ENCODE data around the gene SEPSECS.
A peak's percentile ranks its signal among the peaks of the same experiment; 100 is the strongest.

Gene SEPSECS

DNA sequence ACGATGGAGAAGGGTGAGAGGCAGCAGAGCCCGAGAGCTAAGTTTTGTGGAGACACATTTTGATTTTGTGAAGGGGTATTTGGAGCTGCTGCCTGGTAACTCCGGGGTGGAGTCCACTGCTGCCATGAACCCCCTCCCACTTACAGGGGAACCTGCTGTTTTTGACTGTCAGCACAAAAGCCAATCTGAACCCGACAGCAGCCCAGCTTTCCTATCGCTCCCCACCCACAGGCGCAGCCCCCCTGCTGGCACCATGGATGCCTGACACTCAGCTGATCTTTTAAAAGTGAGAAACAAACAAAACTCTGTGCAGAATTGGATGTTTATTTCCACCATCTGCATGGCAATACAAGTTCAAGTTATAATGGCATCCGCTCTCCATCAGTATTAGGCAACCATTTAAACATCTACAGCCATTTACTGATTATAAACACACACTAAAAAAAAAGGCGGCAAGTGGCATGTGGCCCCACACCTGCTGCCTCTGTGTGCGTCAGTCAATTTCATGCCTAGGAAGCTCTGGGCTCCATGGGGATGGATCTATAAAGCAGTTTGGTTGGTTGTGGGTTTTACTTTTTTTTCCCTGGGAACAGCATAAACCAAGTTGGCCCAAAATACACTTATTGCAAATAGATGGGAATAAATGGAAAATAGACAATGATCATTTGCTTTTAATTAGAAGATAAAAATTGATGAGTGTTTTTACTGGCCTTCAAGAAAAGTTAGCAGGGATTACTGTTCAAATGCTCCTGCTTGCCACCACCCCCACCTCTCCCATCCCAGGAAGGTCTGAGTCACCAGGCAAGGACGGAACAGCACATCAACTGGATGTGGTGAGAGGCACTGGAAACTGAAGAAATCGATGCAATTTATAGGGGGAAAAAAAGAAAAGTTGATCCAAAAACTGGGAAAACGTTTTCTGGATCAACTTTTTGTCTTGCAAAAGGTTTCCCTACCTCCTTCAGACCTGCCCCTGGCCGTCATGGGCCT lies 46.0 kb downstream of the SEPSECS start:
- DNase-seq (ENCODE audit: low read depth), result peak; percentile 50

DNA sequence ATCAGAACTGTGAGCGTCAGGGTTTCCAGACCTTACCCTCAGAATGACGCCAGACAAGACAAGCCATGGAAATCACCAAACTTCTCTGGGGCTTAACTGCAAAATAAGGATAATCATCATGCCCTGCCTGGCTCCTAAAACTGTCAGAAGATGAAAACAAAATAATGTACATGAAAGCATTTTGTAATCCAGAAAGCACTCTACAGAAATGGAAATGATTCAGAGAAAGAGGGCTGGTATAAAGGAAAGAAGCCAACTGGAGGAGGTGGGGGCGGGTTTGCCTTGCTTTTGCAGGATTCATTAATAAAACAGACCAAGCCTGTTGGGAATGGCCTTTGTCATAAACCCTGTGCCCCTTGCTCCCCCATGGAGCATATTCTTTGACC lies 47.3 kb downstream of the SEPSECS start:
- no peak for DNase-seq (ENCODE audit: low read depth)

More for the DNA sequence above, 46.0 kb downstream of the SEPSECS start:
- H3K4me3 ChIP-seq (ENCODE audit: low read depth, low read length), result no peak overlapping the region

GRCh38 chr4:25112366-25112994 lies 47.8 kb downstream of the SEPSECS start:
- DNase-seq (ENCODE audit: low read depth), result no peak
- H3K4me3 ChIP-seq (ENCODE audit: low read depth, low read length), result no peak overlapping the region

More for the DNA sequence above, 47.3 kb downstream of the SEPSECS start:
- H3K4me3 ChIP-seq (ENCODE audit: low read depth, low read length), result no peak overlapping the region

- DNase-seq (ENCODE audit: low read depth), result no peak
- H3K4me3 ChIP-seq (ENCODE audit: low read depth, low read length), result no peak overlapping the region
Measured at GRCh38 chr4:25111648-25112196, 48.5 kb downstream of the SEPSECS start.

- no peak overlapping the region for H3K4me3 ChIP-seq (ENCODE audit: low read depth, low read length)
- no peak for DNase-seq (ENCODE audit: low read depth)
Measured at GRCh38 chr4:25110527-25111329, 49.5 kb downstream of the SEPSECS start.

GRCh38 chr4:25109511-25109910 lies 50.7 kb downstream of the SEPSECS start:
- H3K4me3 ChIP-seq (ENCODE audit: low read depth, low read length), result no peak overlapping the region
- no peak for DNase-seq (ENCODE audit: low read depth)

DNA sequence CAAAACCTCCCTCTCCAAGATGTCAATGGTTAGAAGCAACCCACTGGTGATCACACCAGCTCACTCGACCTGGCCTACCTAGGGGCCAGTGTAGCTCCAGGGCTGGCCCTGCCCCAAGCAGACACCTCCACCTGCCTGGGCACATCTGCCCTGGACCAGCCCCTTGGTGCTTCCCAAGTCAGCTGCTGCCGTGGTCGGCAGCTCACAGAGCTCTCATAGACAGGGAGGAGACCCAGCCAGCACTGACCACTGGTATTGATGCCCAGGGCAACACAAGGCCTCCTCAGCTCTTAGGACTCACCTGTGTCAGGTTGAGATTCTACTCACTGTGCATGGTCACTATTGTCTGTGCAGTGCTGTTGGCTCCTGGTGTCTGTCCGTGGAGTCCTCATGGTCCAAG lies 51.7 kb downstream of the SEPSECS start:
- no peak overlapping the region for H3K4me3 ChIP-seq (ENCODE audit: low read depth, low read length)
- no peak for DNase-seq (ENCODE audit: low read depth)

GRCh38 chr4:25107827-25108516 lies 52.3 kb downstream of the SEPSECS start:
- DNase-seq (ENCODE audit: low read depth), result no peak

DNA sequence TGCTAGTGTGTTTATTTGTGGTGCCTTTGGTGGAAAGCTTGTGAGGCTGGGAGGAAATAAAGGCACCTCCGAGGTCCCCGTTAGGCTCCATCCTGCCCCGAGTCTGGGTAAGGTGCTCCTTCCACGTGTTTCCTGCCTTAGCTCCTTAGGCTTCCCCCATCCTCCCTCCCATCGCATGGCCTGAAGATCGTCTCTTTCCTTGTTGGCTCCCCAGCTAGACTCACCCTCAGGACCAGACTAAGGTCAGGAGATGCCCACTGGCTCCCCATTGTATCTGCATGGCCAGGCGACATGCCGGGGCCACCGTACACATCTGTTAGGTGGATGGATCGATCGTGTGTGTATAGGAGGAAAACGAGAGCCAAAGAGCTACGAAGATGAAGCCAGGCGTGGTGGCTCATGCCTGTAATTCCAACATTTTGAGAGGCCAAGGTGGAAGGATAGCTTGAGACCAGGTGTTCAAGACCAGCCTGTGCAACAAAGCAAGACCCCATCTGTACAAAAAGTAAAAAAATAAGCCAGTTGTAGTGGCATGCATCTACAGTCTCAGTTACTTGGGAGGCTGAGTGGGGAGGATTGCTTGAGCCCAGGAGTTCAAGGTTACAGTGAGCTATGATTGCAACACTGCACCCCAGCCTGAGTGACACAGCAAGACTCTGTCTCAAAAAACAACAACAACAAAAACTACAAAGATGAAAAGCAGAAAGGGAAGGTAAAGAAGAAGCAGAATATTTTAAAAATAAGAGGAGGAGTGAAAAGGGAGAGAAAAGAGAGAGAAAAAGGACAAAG lies 53.7 kb downstream of the SEPSECS start:
- no peak overlapping the region for H3K4me3 ChIP-seq (ENCODE audit: low read depth, low read length)
- DNase-seq (ENCODE audit: low read depth), result no peak

More at GRCh38 chr4:25107827-25108516, 52.3 kb downstream of the SEPSECS start:
- H3K4me3 ChIP-seq (ENCODE audit: low read depth, low read length), result no peak overlapping the region

- DNase-seq (ENCODE audit: low read depth), result no peak
- no peak overlapping the region for H3K4me3 ChIP-seq (ENCODE audit: low read depth, low read length)
Measured at GRCh38 chr4:25104591-25104990, 55.7 kb downstream of the SEPSECS start.

DNA sequence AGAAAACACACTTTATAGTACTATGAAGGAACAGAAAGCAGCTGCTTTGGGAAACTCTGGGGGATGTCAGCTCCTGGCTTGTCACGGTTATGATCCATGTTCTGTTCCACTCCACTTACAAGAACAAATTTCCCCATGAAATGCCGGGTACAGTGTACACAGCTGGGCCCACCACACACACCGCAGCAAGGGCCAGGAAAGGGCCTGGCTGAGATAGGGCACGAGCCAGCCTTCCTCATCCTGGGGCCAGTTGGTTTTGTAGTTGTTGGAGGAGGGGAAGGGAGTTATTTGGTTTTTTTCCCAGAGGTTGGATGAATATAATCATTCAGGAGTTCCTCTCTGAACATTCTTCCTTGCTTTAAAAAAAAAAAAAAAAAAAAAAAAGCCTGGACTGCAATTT lies 56.8 kb downstream of the SEPSECS start:
- DNase-seq (ENCODE audit: low read depth), result peak; percentile 20

DNA sequence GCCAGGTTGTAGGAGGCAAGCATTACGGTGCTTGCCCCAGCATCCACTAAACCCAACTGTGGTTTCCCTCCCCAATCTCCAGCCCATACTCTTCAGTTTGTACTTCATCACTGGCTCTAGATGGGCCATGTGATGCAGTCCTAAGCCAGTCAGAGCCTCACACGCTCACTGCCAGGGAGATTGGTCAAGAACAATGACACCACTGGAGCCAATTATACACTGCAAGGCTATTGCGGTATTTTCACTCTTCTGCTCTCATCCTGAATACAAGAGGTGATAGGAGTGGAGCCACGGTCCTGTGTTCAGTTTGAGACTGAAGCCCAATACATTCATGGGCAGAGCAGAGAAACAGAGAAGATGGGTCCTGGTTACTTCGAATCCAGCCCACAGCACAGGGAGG lies 58.4 kb downstream of the SEPSECS start:
- no peak for DNase-seq (ENCODE audit: low read depth)
- no peak overlapping the region for H3K4me3 ChIP-seq (ENCODE audit: low read depth, low read length)

More for the DNA sequence above, 56.8 kb downstream of the SEPSECS start:
- H3K4me3 ChIP-seq (ENCODE audit: low read depth, low read length), result no peak overlapping the region

DNA sequence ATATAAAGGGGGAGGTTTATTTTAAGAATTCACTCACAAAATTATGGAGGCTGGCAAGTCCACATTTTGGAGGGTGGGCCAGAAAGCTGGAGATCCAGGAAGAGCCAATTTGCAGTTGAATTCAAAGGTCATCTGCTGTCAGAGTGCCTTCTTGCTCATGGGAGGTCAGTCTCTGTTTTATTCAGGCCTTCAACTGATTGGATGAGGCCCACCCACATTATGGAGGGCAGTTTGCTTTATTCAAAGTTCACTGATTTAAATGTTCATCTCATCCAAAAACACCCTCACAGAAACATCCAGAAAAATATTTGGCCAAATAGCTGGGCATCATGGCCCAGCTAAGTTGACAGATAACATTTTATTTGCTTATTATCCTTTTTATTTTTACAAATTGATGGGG lies 59.5 kb downstream of the SEPSECS start:
- DNase-seq (ENCODE audit: low read depth), result no peak

GRCh38 chr4:25100021-25100555 lies 60.2 kb downstream of the SEPSECS start:
- H3K4me3 ChIP-seq (ENCODE audit: low read depth, low read length), result no peak overlapping the region
- no peak for DNase-seq (ENCODE audit: low read depth)

More for the DNA sequence above, 59.5 kb downstream of the SEPSECS start:
- no peak overlapping the region for H3K4me3 ChIP-seq (ENCODE audit: low read depth, low read length)

DNA sequence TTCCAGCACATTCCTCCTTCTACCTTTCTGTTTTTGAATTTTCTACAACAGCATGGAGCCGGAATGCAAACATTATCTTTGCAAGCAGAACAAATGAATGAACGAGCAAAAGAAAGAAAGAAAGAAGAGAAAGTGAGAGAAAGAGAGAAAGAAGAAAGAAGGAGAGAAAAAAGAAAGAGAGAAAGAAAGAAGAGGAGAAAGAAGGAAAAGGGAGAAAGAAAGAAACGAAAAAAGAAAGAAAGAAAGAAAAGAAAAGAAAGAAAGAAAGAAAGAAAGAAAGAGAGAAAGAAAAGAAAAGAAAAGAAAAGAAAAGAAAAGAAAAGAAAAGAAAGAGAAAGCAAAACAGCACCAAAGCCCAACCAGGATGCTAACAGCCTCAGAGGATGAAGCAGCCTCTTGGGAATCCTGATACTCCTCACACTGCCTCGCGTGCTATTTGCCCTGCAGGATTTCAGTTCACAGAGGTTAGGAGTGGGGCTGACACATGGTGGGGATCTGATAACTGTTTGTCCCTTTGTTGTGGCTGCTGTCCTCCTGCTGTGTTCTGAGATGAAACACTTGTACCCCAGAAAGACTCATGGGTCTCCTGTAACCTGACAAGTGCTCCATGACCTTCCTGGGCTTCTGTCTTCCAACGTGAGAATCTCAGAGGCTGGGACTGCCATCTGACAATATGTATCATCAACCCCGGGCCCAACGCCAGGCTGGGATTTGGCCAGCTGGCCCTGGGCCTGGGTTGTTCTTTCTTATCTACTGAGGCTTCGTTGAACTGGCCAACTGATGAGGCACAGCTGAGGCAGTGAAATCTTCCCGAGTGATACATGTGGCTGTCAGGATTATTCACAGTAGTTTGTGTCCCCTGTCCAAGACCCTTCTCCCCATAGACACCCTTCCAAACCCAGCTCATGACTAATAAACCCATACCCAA lies 61.0 kb downstream of the SEPSECS start:
- peak; percentile 48 for DNase-seq (ENCODE audit: low read depth)
- no peak overlapping the region for H3K4me3 ChIP-seq (ENCODE audit: low read depth, low read length)

GRCh38 chr4:25096981-25097443 lies 63.2 kb downstream of the SEPSECS start:
- H3K4me3 ChIP-seq (ENCODE audit: low read depth, low read length), result no peak overlapping the region
- no peak for DNase-seq (ENCODE audit: low read depth)

Data from skeletal muscle cell (primary cell).